Stimulated activated naive CD8-positive, alpha-beta T cell treated with anti-CD3 and anti-CD28 coated beads, Interleukin-15, amount 100 ng/mL, for 72 hours (primary cell): ENCODE results near the gene COPS3.

Source experiments
- ATAC-seq: fragments of 150-1000 bp; cut with Tn5 transposase; 2 replicates; pipeline ENCODE4 v1.10.0; 2021; ENCODE audit warnings: mild to moderate bottlenecking, moderate library complexity
- DNase-seq, 2 donors: peaks; one replicate each; pipeline ENCODE4 v3.0.0; 2021 to 2022
- H3K27ac Mint-ChIP-seq, 2 donors: one replicate each; pipeline ENCODE4 v1.8.0; 2022; ENCODE audit warnings: mild to moderate bottlenecking in 2 of 2, mixed read lengths in 2 of 2, moderate library complexity in 2 of 2
- H3K27me3 Mint-ChIP-seq: one replicate; pipeline ENCODE4 v1.8.0; 2022; ENCODE audit warnings: mixed read lengths
- H3K4me1 Mint-ChIP-seq: one replicate; pipeline ENCODE4 v1.8.0; 2022; ENCODE audit warnings: mild to moderate bottlenecking, mixed read lengths
- H3K4me3 Mint-ChIP-seq, 2 donors: one replicate each; pipeline ENCODE4 v1.8.0; 2022; ENCODE audit warnings: mild to moderate bottlenecking in 2 of 2, mixed read lengths in 2 of 2, moderate library complexity in 1 of 2
- H3K9me3 Mint-ChIP-seq, 2 donors: one replicate each; pipeline ENCODE4 v1.8.0; 2022; ENCODE audit warnings: mixed read lengths in 2 of 2

The COPS3 gene

DNA sequence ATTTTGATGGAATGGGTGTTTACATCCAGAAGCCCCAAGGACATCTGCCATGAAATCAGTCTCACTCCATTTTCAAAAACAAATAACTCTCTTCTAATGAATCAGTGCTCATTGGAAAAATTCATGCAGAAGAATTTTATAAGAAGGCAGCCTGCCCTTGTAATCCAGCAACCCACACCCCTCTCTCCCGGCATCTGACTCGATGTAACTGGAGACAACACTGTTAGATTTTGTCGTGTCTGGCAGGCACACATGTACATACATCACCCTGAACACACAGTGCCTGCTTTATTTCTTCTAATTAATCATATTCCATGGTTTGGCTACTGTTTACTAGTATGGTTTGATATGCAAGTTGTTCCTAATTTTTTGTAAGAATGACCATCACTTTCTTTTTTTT, 63.1 kb downstream of the COPS3 start:
- DNase-seq (no peak), ATAC-seq (no peak)
- Mint-ChIP-seq H3K4me3 (no peak overlapping the region), H3K4me1 (no peaks in the 10 kb centered on the region), H3K27ac (no peak overlapping the region), H3K27me3 (no peaks in the 10 kb centered on the region), H3K9me3 (no peaks in the 10 kb centered on the region)

DNA sequence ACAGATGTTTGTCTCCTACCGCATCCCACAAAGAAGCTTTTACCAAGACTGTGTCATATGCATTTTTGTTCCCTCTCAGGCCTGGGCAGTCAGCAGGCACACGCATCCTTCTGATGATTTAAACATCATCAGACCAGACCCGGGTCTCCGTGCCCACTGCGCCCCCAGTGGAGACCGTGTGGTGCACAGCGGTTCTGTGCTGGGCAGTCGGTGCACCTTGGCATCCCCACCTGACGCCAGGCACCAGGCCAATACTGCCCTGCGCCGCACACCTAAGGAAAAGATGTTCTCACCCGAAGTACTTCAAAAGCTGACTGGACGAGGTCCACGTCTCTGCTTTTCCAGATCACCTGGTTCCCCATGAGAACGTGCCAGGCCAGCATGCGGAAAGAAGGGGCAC, 64.3 kb downstream of the COPS3 start:
- no peak overlapping the region for H3K27ac Mint-ChIP-seq
- H3K4me1 Mint-ChIP-seq: no peaks in the 10 kb centered on the region
- H3K4me3 Mint-ChIP-seq: no peak overlapping the region
- no peaks in the 10 kb centered on the region for H3K27me3 Mint-ChIP-seq
- H3K9me3 Mint-ChIP-seq: no peaks in the 10 kb centered on the region
- ATAC-seq (no peak), DNase-seq (no peak)

DNA sequence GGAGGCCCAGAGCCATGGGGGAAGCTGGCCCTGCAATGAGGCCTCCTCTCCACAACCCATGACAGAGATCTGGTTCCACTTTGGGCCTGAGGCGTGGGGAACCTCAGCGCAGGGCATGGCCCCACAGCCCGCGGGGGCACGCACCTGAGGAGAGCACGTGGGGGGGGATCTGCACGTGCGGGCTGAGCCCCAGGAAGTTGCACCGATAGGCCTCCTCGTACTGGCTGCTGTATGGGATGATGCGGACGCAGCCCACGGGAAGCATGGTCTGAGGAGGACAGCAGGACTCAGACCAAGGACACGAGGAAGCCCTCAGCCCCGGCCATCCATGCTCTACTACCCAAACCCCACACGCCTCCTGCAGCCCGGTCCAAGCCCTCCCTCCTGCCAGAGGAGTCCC, 64.8 kb downstream of the COPS3 start:
- H3K4me3 Mint-ChIP-seq: no peak overlapping the region
- ATAC-seq: peak; percentile 28
- H3K27ac Mint-ChIP-seq: peak overlapping the region; percentile 46 to 68

DNA sequence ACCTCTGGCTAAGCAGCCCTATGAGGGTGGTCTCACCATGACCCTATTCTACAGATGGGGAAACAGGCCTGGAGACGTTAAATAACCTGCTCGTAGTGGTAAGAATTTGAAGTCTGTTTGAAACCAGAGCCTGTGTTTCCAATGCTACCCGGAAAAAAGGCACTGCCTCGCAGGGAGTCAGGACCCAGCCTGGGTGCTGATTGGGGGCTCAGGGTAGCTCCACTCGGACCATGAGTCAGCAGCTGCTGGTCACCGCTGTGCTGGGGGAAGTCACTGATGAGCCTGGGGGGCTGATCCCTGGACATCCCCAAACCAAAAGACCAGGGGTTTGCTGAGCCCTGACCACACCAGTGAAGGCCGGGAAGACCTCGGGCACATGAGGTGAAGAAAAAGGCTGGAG, 65.5 kb downstream of the COPS3 start:
- Mint-ChIP-seq H3K4me3 (no peak overlapping the region), H3K4me1 (no peaks in the 10 kb centered on the region), H3K27me3 (no peaks in the 10 kb centered on the region), H3K27ac (peak overlapping the region in 1 of 2 donors; percentile 94), H3K9me3 (no peaks in the 10 kb centered on the region)
- ATAC-seq (no peak), DNase-seq (no peak)

More for the DNA sequence above, 64.8 kb downstream of the COPS3 start:
- no peak for DNase-seq
- Mint-ChIP-seq H3K9me3 (no peaks in the 10 kb centered on the region), H3K27me3 (no peaks in the 10 kb centered on the region), H3K4me1 (no peaks in the 10 kb centered on the region)

DNA sequence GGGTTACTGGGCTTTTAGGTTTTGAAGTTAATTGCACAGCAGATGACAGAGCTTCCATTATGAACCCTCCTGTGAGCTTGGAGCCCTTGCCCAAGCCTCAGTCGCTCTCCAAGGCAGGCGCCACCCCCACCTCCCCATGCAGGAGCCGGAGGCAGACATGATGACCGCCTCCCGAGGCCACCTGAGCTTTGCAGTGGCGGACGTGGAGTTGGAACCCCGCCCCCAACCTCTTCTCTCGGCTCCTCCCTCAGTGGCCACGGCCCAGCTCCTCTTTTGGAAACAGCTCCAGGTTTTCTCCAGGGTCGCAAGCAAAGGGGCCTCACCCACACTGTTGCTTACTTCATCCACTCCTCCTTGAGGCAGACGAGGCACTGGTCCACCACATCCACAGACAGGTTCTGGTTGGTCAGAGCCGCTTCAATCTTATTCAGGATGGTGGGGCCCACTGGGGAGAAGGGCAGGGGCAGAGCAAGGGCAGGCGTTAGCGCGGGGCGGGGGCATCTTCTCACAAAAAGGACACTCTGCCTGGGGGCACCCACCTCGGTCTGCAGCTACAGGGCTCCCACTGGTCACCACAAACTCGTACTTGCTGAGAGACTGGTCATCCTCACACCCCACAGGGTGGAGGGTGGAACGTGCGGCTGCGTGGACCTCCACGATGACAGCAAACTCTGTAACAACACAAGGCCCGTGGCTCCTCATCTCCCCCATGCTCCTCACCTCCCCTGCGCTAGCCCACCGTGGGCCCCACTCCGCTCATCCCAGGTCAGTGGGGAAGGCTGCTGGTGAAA, 66.2 kb downstream of the COPS3 start:
- H3K4me1 Mint-ChIP-seq: no peaks in the 10 kb centered on the region
- no peaks in the 10 kb centered on the region for H3K9me3 Mint-ChIP-seq
- H3K4me3 Mint-ChIP-seq: no peak overlapping the region
- H3K27ac Mint-ChIP-seq: no peak overlapping the region
- no peaks in the 10 kb centered on the region for H3K27me3 Mint-ChIP-seq
- ATAC-seq (no peak), DNase-seq (no peak)

DNA sequence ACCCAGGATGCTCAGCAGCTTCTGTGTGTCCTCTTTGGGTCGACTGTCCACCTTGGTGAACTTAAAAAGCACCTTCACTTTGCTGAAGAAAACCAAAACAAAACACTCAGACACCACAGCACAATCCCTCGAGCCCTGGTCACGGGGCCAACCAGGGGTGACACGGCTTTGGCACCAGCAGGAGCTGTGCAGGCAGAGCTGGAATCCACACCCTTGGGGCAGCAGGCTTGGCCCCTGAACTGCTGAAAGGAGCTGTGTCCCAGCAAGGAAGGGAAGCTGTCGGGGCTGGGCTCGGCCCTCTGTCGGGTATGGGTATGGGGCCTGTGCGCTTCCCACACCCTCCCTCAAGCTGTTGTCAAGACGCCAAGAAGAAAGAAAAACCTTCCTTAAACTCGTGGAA, 67.3 kb downstream of the COPS3 start:
- DNase-seq (no peak), ATAC-seq (no peak)
- no peaks in the 10 kb centered on the region for H3K27me3 Mint-ChIP-seq
- no peak overlapping the region for H3K27ac Mint-ChIP-seq
- H3K4me3 Mint-ChIP-seq: no peak overlapping the region
- H3K4me1 Mint-ChIP-seq: no peaks in the 10 kb centered on the region
- no peaks in the 10 kb centered on the region for H3K9me3 Mint-ChIP-seq

DNA sequence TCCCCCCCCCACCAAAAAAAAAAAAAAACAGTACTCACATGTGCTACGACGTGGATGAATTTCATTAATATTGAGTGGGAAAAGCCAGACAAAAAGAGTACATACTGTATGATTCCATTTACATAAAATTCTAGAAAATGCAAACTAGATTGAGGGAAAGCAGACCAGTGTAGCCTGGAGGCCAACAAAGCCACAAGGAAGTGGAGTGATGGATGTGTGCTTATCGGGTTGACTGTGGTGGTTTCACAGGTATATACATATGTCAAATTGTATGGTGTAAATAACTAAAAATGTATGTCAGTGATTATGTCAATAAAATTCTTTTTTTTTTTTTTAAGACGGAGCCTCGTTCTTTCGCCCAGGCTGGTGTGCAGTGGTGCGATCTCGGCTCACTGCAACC, 73.0 kb downstream of the COPS3 start:
- no peak for ATAC-seq
- Mint-ChIP-seq H3K27me3 (no peaks in the 10 kb centered on the region), H3K27ac (no peak overlapping the region), H3K4me3 (no peak overlapping the region), H3K9me3 (peaks cover 0 to 6% of the 10 kb centered on the region in 2 donors), H3K4me1 (peaks cover 37% of the 10 kb centered on the region)
- no peak for DNase-seq

DNA sequence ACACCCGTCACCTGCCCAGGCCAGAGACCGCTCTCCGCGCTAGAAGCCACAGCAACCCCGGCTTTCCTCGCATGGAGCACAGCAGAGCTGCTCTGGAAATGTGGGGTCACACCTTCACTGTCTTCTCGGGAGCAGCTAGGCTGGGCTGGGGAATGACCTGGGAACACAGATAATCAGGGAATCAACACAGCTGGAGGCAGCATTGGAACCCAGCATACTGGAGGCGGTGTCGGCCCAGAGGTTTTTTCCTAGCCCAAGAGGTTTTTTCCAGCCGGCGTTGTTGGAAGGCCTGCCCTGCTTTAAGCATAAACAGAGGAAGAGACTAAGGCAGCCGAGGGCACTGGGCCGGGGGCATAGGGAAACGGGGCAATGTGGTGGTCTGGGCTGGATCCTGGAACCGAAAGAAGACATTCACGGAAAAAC, 74.1 kb downstream of the COPS3 start:
- peaks cover 41% of the 10 kb centered on the region for H3K4me1 Mint-ChIP-seq
- peak overlapping the region; percentile 62 to 73 for H3K4me3 Mint-ChIP-seq
- peak overlapping the region in 1 of 2 donors; percentile 93 for H3K27ac Mint-ChIP-seq
- DNase-seq (no peak), ATAC-seq (no peak)
- no peaks in the 10 kb centered on the region for H3K27me3 Mint-ChIP-seq
- H3K9me3 Mint-ChIP-seq: peaks cover 0 to 6% of the 10 kb centered on the region in 2 donors

DNA sequence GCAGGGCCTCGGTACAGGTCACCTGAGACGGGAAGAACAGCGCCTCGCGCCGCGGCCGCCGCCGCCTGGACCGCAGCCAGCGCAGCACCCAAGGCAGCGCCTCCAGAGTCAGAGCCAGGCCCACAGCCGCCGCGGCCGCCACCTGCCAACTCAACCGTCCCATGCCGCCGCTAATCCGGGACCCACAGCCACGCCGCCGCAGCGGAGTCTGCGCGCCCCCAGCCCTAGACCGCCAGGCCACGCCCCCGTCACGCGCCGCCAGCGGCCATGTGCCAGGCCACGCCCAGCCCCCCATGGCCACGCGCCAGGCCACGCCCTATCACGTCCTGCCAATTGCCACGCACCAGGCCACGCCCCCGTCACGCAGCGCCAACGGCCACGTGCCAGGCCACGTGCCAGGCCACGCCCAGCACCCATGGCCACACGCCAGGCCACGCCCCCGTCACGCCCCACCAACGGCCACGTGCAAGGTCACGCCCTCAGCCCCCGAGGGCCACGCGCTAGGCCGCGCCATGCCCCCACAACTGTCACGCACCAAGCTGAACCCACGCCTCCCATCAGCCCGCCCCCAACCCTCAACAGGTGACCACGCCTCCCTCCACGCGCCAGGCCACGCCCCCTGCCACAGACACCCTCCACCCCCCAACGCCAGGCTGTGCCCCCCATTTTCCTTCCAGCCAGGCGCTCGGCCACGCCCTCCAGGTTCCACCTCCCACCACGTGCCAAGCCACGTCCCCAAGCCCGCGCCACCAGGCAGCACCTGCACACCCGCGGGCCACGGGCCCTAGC, 74.7 kb downstream of the COPS3 start, which contains the start of gene PLD6:
Gene PLD6, minus strand, starts transcription at position 210 of the 789 bp plus-strand sequence. Its CDS starts 47 bp downstream, at position 163.
- ATAC-seq (peak; percentile 78), DNase-seq (peak; percentile 90 to 94)
- peaks cover 0 to 6% of the 10 kb centered on the region in 2 donors for H3K9me3 Mint-ChIP-seq
- peak within 1 kb of the TSS; percentile 97 for H3K27ac Mint-ChIP-seq
- peaks cover 44% of the 10 kb centered on the region for H3K4me1 Mint-ChIP-seq
- peak within 1 kb of the TSS; percentile 86 to 89 for H3K4me3 Mint-ChIP-seq
- no peaks in the 10 kb centered on the region for H3K27me3 Mint-ChIP-seq

DNA sequence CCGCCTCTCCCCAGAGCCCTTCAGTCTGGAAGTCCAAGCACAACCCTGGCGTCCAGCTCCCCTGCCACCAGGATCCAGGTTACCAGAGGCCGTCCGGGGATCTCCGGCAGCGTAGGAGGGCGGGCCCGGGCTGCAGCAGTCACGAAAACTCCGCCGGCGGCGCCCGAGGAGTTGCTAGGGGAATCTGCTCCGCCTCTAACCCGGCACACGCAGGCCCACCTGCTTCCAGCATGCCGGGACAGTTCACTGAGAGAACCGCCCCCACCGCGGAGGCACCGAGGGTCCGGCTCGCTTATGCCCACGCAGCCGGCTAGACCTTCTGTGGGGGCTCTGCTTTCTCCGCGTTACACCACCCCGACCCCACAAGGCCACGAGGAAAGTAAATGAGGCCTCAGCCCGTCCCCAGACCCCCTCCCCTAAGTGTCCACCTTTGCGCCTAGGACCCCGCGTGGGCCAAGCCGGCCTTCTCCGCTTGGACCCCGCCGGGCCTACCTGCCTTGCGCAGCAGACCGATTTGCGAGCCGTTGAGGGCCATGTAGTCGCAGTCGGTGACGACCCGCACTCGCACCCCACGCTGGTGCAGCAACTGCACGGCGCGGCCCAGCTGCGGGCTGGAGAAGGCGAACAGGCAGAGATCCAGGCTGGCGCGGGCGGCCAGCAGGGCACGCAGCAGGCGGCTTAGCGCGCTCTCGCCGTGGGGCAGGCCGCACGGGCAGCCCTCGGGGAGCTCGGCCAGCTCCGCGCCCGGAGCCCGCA, 75.5 kb downstream of the COPS3 start:
- Mint-ChIP-seq H3K4me3 (peak overlapping the region; percentile 86 to 89), H3K9me3 (peaks cover 0 to 6% of the 10 kb centered on the region in 2 donors), H3K4me1 (peaks cover 46% of the 10 kb centered on the region), H3K27ac (peak overlapping the region; percentile 97), H3K27me3 (no peaks in the 10 kb centered on the region)
- ATAC-seq (peak; percentile 76), DNase-seq (peak; percentile 63 to 72)

DNA sequence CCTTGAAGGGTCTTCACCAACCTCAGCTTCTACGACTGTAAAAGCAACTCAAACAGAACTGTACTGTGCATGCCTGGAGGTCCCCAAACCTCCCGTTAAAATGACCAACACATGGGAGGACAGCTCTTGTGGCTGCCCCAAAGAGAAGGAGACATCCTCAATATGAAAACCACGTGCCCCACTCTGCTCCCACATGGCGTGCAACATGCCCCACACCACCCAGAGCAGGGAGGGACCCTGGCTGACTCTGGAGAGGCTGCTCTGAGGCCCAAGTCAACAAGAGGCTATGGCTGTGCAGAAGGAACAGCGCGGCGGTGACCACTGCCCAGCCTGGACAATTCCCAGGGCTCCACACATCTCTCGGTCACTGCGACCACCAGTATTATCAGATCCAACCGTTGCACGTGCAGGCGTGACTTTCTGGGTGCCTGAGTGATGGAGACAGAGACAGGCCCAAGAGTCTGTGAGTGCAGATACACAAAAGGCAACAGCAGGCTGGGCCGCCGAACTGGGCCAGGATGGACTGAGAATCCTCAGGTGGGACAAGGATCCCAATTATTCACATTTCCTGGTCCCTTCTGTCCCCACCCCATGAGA, 76.3 kb downstream of the COPS3 start:
- Mint-ChIP-seq H3K27me3 (no peaks in the 10 kb centered on the region), H3K4me1 (peaks cover 46% of the 10 kb centered on the region), H3K4me3 (peak overlapping the region; percentile 86 to 89), H3K27ac (peak overlapping the region; percentile 97), H3K9me3 (peaks cover 0 to 6% of the 10 kb centered on the region in 2 donors)
- ATAC-seq: no peak
- no peak for DNase-seq

DNA sequence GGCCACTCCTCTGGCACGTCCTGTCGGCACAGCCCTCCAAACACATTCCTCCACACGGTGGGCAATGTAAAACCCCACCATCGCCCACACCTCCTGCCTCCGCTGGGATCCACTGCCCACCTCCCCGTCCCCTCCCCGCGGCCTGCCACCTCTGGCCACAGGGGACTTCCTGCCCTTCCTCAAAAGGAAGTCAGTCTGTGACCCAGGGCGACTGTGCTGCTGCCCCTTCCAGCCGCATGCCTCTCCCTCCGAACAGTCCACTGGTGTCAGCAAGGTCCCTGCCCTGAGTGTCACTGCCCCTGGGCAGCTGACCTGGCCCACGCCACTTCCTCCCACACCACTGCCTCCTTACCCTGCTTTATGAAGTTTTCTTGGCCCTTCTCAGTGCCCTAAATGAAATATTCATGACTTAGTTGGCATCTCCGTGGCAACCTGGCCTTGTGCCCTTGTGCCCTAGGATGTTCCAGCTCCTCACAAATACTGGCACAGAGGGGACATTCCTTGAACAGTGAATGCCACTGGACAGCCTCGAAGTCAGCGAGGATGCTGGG, 76.9 kb downstream of the COPS3 start:
- no peak for DNase-seq
- peaks cover 46% of the 10 kb centered on the region for H3K4me1 Mint-ChIP-seq
- H3K9me3 Mint-ChIP-seq: peaks cover 0 to 6% of the 10 kb centered on the region in 2 donors
- no peak for ATAC-seq
- H3K27me3 Mint-ChIP-seq: no peaks in the 10 kb centered on the region
- H3K4me3 Mint-ChIP-seq: peak overlapping the region; percentile 86 to 89
- H3K27ac Mint-ChIP-seq: peak overlapping the region; percentile 64 to 97

DNA sequence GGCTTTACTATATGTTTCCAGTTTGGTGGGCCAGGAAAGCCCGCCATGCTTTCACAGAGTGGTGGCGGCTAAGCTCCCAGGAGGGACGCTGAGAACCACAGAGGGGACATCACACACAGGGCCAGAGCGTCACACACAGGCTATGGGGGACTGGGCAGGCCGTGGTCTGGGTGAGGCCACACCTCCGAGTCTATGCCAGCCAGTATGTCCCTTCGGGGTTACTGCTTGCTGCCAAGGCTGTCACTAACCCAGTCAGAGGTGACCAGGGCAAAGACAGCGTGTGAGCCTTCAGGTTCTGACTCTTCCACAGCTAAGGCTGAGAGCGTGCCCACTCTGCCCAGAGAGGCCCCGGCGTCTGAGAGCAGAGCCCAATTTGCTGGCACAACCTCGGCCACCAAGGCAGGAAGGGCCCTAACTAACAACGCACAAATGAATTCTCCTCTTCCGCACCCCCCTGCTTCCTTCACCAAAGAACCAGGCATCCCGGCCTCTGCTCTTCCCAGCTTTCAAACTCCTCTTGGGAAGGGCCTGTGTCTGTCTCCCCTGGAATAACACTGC, 77.8 kb downstream of the COPS3 start:
- no peak overlapping the region for H3K4me3 Mint-ChIP-seq
- peak overlapping the region; percentile 59 to 64 for H3K27ac Mint-ChIP-seq

DNA sequence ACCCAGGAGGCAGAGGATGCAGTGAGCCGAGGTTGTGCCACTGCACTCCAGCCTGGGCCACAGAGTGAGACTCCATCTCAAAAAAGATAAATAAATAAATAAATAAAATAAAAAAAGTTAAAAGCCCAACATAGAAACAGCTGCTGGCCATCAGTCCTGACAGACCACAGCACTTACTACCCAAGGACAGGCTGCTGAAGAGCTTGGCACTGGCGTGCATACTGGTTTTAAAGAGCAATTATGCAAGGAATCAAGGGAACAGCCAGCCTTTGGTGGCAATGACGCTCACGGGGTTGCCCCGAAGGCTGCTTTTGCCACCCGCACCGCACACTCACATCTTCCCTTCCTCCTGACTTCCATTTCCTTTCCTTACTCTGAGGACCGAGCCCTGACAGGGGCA, 79.1 kb downstream of the COPS3 start:
- no peak overlapping the region for H3K27ac Mint-ChIP-seq
- ATAC-seq: no peak
- no peaks in the 10 kb centered on the region for H3K27me3 Mint-ChIP-seq
- H3K4me3 Mint-ChIP-seq: no peak overlapping the region
- peaks cover 44% of the 10 kb centered on the region for H3K4me1 Mint-ChIP-seq
- peaks cover 0 to 5% of the 10 kb centered on the region in 2 donors for H3K9me3 Mint-ChIP-seq
- DNase-seq: no peak

More for the DNA sequence above, 77.8 kb downstream of the COPS3 start:
- H3K4me1 Mint-ChIP-seq: peaks cover 46% of the 10 kb centered on the region
- peaks cover 0 to 6% of the 10 kb centered on the region in 2 donors for H3K9me3 Mint-ChIP-seq
- DNase-seq (no peak), ATAC-seq (no peak)
- H3K27me3 Mint-ChIP-seq: no peaks in the 10 kb centered on the region
